IPS-15b (cell line): ENCODE measurements around the gene ENDOG.
"Not testable (repeated sequence)": the region's sequence is repeated elsewhere in the genome, so short reads cannot be mapped to it uniquely, and the experiment has no call there.

Experiments
- H3K27me3 ChIP-seq: one replicate; pipeline ENCODE4 v1.6.1; 2013; ENCODE audit warnings: low read length; ENCODE audit not compliant: control insufficient read depth, insufficient read depth
- H3K36me3 ChIP-seq: one replicate; pipeline ENCODE4 v1.6.1; 2013; ENCODE audit warnings: low read length; ENCODE audit not compliant: control insufficient read depth, insufficient read depth
- H3K4me1 ChIP-seq: one replicate; pipeline ENCODE4 v1.6.1; 2013; ENCODE audit warnings: mild to moderate bottlenecking, low read length; ENCODE audit not compliant: control insufficient read depth, insufficient read depth
- H3K4me3 ChIP-seq: one replicate; pipeline ENCODE4 v1.5.1; 2013; ENCODE audit warnings: low read depth, low read length
- H3K9ac ChIP-seq: one replicate; pipeline ENCODE4 v1.6.1; 2013; ENCODE audit warnings: low read depth, mild to moderate bottlenecking, low read length
- H3K9me3 ChIP-seq: one replicate; pipeline ENCODE4 v1.6.1; 2013; ENCODE audit warnings: mild to moderate bottlenecking, low read length; ENCODE audit not compliant: control insufficient read depth, insufficient read depth

ENDOG gene

GRCh38 chr9:128838338-128838737 lies 20.0 kb downstream of the ENDOG start:
- peaks cover 23% of the 10 kb centered on the region for H3K36me3 ChIP-seq
- H3K4me3 ChIP-seq, result no peak overlapping the region
- H3K9ac ChIP-seq, result no peak overlapping the region
- H3K27me3 ChIP-seq, result no peaks in the 10 kb centered on the region
- H3K4me1 ChIP-seq, result no peaks in the 10 kb centered on the region
- no peaks in the 10 kb centered on the region for H3K9me3 ChIP-seq

- H3K4me3 ChIP-seq, result no peak overlapping the region
- no peaks in the 10 kb centered on the region for H3K9me3 ChIP-seq
- H3K27me3 ChIP-seq, result no peaks in the 10 kb centered on the region
- H3K9ac ChIP-seq, result no peak overlapping the region
- no peaks in the 10 kb centered on the region for H3K4me1 ChIP-seq
- H3K36me3 ChIP-seq, result peaks cover 25% of the 10 kb centered on the region
Measured at GRCh38 chr9:128840524-128840923, 22.2 kb downstream of the ENDOG start.

- H3K4me1 ChIP-seq, result no peaks in the 10 kb centered on the region
- peaks cover 17% of the 10 kb centered on the region for H3K36me3 ChIP-seq
- no peak overlapping the region for H3K9ac ChIP-seq
- H3K27me3 ChIP-seq, result no peaks in the 10 kb centered on the region
- H3K9me3 ChIP-seq, result no peaks in the 10 kb centered on the region
- H3K4me3 ChIP-seq, result no peak overlapping the region
Measured at GRCh38 chr9:128841694-128842492, 23.6 kb downstream of the ENDOG start.

GRCh38 chr9:128843171-128843570 lies 24.9 kb downstream of the ENDOG start:
- H3K9ac ChIP-seq, H3K4me3 ChIP-seq, H3K27me3 ChIP-seq, H3K9me3 ChIP-seq, H3K4me1 ChIP-seq: not testable (repeated sequence)
- peaks cover 17% of the 10 kb centered on the region for H3K36me3 ChIP-seq

- Histone ChIP-seq H3K36me3 (peaks cover 17% of the 10 kb centered on the region), H3K9ac (no peak overlapping the region), H3K4me1 (no peaks in the 10 kb centered on the region), H3K27me3 (no peaks in the 10 kb centered on the region), H3K9me3 (no peaks in the 10 kb centered on the region), H3K4me3 (no peak overlapping the region)
Measured at GRCh38 chr9:128845186-128845931, 27.1 kb downstream of the ENDOG start.

- H3K9ac ChIP-seq, result no peak overlapping the region
- peaks cover 17% of the 10 kb centered on the region for H3K36me3 ChIP-seq
- H3K4me3 ChIP-seq, result no peak overlapping the region
- H3K27me3 ChIP-seq, result no peaks in the 10 kb centered on the region
- no peaks in the 10 kb centered on the region for H3K4me1 ChIP-seq
- no peaks in the 10 kb centered on the region for H3K9me3 ChIP-seq
Measured at GRCh38 chr9:128846680-128847030, 28.4 kb downstream of the ENDOG start.

GRCh38 chr9:128847803-128848202 lies 29.5 kb downstream of the ENDOG start:
- no peak overlapping the region for H3K4me3 ChIP-seq
- H3K4me1 ChIP-seq, result no peaks in the 10 kb centered on the region
- H3K9me3 ChIP-seq, result no peaks in the 10 kb centered on the region
- H3K27me3 ChIP-seq, result no peaks in the 10 kb centered on the region
- peaks cover 14% of the 10 kb centered on the region for H3K36me3 ChIP-seq
- H3K9ac ChIP-seq, result no peak overlapping the region

GRCh38 chr9:128851024-128851423 lies 32.7 kb downstream of the ENDOG start:
- not testable (repeated sequence) for H3K9ac ChIP-seq, H3K4me1 ChIP-seq, H3K9me3 ChIP-seq, H3K4me3 ChIP-seq, H3K27me3 ChIP-seq, H3K36me3 ChIP-seq

- not testable (repeated sequence) for H3K9ac ChIP-seq, H3K27me3 ChIP-seq, H3K4me1 ChIP-seq, H3K9me3 ChIP-seq, H3K4me3 ChIP-seq, H3K36me3 ChIP-seq
Measured at GRCh38 chr9:128851779-128852600, 33.7 kb downstream of the ENDOG start.

- not testable (repeated sequence) for H3K9me3 ChIP-seq, H3K4me1 ChIP-seq, H3K9ac ChIP-seq, H3K27me3 ChIP-seq, H3K4me3 ChIP-seq, H3K36me3 ChIP-seq
Measured at GRCh38 chr9:128852646-128853045, 34.3 kb downstream of the ENDOG start.

- not testable (repeated sequence) for H3K4me3 ChIP-seq, H3K9me3 ChIP-seq, H3K9ac ChIP-seq, H3K27me3 ChIP-seq, H3K4me1 ChIP-seq, H3K36me3 ChIP-seq
Measured at GRCh38 chr9:128854454-128854853, 36.2 kb downstream of the ENDOG start.
